SK-N-MC (cell line): ENCODE results near the gene POLR1B.
"Not testable (repeated sequence)": the region's sequence is repeated elsewhere in the genome, so short reads cannot be mapped to it uniquely, and the experiment has no call there.

Experiments used
- DNase-seq: peaks from one replicate; pipeline ENCODE4 v3.0.0-alpha.2; 2011; ENCODE audit warnings: low read depth, low spot score
- H3K27ac ChIP-seq: fragments of 200-600 bp; sonication (generic); 2 replicates; pipeline ENCODE4 v1.5.1; 2016; ENCODE audit warnings: mixed run types
- H3K36me3 ChIP-seq: fragments of 200-600 bp; sonication (generic); 2 replicates; pipeline ENCODE4 v1.6.1; 2017; ENCODE audit warnings: antibody characterized with exemption, low read length, mixed read lengths; ENCODE audit not compliant: insufficient read depth
- H3K4me3 ChIP-seq: fragments of 200-600 bp; sonication (generic); 2 replicates; pipeline ENCODE4 v1.5.1; 2016
- H3K9ac ChIP-seq: fragments of 200-600 bp; sonication (generic); 2 replicates; pipeline ENCODE4 v1.8.0; 2017; ENCODE audit warnings: mixed run types, mixed read lengths; ENCODE audit not compliant: insufficient read length
- H3K9me3 ChIP-seq: fragments of 200-600 bp; sonication (generic); 2 replicates; pipeline ENCODE4 v1.6.1; 2017; ENCODE audit warnings: low read depth, mild to moderate bottlenecking, antibody characterized with exemption, low read length, moderate library complexity, mixed read lengths
- EZH2 ChIP-seq: fragments of 200-600 bp; sonication (generic); IDR thresholded peaks from one replicate; pipeline ENCODE4 v1.6.1; 2017; ENCODE audit warnings: antibody characterized with exemption
- FOXP2 ChIP-seq: optimal IDR thresholded peaks from 2 replicates; pipeline ENCODE3; 2011; ENCODE audit warnings: mild to moderate bottlenecking, moderate library complexity; ENCODE audit not compliant: insufficient read depth; ENCODE audit errors: extremely low read length, control extremely low read depth
- POLR2AphosphoS5 ChIP-seq: IDR thresholded peaks from 2 replicates; pipeline ENCODE4 v1.6.1; 2012; ENCODE audit warnings: mild to moderate bottlenecking, low read depth, low read length, borderline replicate concordance

Gene POLR1B

DNA sequence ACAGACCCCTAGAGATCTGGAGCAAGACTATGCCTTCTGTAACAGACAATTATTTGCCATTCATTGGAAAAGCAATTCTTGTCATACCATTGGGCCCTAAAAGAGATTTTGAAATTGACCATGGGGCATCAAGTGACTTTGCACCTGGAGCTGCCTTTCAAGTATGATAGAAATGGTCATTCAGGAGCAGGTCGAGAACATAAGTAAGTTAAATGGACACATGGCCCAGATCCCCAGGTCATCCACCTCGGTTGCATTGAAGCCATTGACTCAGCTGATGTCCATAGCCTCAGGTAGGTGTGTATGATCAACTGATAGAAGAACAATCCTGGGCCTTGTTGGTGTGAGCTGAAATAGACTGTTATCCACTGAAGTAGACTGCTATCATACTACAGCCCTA is 61.5 kb downstream of the POLR1B start:
- Histone ChIP-seq H3K27ac (no peak overlapping the region), H3K4me3 (no peak overlapping the region), H3K36me3 (no peaks in the 10 kb centered on the region), H3K9ac (no peak overlapping the region), H3K9me3 (no peaks in the 10 kb centered on the region)
- DNase-seq = no peak
- TF ChIP-seq POLR2AphosphoS5 (no peak), EZH2 (no peak), FOXP2 (no peak)

GRCh38 chr2:112604952-112605351 is 62.7 kb downstream of the POLR1B start:
- Histone ChIP-seq H3K4me3 (no peak overlapping the region), H3K36me3 (no peaks in the 10 kb centered on the region), H3K9me3 (no peaks in the 10 kb centered on the region), H3K27ac (no peak overlapping the region), H3K9ac (no peak overlapping the region)
- no peak for TF ChIP-seq FOXP2
- DNase-seq = no peak

- Histone ChIP-seq H3K9ac (no peak overlapping the region), H3K36me3 (no peaks in the 10 kb centered on the region), H3K9me3 (no peaks in the 10 kb centered on the region), H3K4me3 (no peak overlapping the region), H3K27ac (no peak overlapping the region)
- TF ChIP-seq FOXP2 = no peak
- TF ChIP-seq POLR2AphosphoS5 = no peak
- TF ChIP-seq EZH2 = no peak
- no peak for DNase-seq
These were observed 63.7 kb downstream of the POLR1B start for GRCh38 chr2:112605926-112606325.

GRCh38 chr2:112606547-112606946 is 64.3 kb downstream of the POLR1B start:
- no peak for DNase-seq
- Histone ChIP-seq H3K9me3 (no peaks in the 10 kb centered on the region), H3K4me3 (no peak overlapping the region), H3K27ac (no peak overlapping the region), H3K36me3 (no peaks in the 10 kb centered on the region), H3K9ac (no peak overlapping the region)
- TF ChIP-seq EZH2 (no peak), FOXP2 (no peak), POLR2AphosphoS5 (no peak)

DNA sequence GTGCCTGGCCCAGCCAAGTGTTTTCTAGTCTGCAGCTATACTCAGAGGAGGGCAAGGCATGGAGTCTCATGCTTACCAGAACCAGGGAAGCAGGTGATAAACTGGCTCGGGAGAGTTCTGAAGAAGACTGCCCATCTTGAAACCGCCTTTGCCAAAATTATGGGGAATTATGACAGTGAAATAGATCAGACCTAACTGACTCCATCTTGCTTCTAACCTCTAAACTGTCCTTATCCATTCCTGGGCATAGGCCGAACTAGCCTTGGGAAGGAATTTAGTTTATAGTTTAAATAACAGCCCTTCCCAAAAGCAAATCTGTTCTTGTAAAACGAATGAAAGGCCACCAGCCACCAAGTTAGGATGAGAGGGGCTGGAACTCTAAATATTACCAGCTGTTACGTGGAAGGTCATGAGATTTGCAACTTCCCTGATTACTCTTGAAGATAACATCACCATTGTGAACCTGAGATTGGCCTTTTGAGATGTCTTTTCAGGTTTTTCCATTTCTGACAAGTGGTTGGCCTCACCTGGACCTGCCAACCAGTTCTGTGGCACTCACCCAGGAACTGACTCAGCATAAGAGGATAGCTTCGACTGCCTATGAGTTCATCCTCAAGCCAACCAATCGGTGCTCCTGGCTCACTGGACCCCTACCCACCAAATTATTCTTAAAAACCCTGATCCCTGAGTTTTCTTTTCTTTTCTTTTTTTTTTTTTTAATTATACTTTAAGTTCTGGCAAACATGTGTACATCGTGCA is 65.6 kb downstream of the POLR1B start:
- Histone ChIP-seq H3K4me3 (no peak overlapping the region), H3K27ac (no peak overlapping the region), H3K9me3 (no peaks in the 10 kb centered on the region), H3K9ac (no peak overlapping the region), H3K36me3 (no peaks in the 10 kb centered on the region)
- TF ChIP-seq FOXP2 (no peak), POLR2AphosphoS5 (no peak), EZH2 (no peak)
- DNase-seq = no peak

DNA sequence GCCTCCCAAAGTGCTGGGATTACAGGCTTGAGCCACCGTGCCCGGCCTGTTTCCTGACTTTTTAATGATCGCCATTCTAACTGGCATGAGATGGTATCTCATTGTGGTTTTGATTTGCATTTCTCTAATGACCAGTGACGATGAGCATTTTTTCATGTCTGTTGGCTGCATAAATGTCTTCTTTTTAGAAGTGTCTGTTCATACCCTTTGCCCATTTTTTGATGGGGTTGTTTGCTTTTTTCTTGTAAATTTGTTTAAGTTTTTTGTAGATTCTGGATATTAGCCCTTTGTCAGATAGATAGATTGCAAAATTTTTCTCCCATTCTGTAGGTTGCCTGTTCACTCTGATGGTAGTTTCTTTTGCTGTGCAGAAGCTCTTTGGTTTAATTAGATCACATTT is 67.1 kb downstream of the POLR1B start:
- not testable (repeated sequence) for DNase-seq, H3K9me3 ChIP-seq, H3K36me3 ChIP-seq, H3K4me3 ChIP-seq, H3K27ac ChIP-seq, H3K9ac ChIP-seq

DNA sequence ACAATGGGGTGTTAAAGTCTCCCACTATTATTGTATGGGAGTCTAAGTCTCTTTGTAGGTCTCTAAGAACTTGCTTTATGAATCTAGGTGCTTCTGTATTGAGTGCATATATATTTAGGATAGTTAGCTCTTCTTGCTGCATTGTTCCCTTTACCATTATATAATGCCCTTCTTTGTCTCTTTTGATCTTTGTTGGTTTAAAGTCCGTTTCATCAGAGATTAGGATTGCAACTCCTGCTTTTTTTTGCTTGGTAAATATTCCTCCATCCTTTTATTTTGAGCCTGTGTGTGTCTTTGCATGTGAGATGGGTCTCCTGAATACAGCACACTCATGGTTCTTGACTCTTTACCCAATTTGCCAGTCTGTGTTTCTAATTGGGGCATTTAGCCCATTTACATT is 70.0 kb downstream of the POLR1B start:
- not testable (repeated sequence) for H3K4me3 ChIP-seq, H3K9ac ChIP-seq, DNase-seq, H3K36me3 ChIP-seq, H3K27ac ChIP-seq, H3K9me3 ChIP-seq

DNA sequence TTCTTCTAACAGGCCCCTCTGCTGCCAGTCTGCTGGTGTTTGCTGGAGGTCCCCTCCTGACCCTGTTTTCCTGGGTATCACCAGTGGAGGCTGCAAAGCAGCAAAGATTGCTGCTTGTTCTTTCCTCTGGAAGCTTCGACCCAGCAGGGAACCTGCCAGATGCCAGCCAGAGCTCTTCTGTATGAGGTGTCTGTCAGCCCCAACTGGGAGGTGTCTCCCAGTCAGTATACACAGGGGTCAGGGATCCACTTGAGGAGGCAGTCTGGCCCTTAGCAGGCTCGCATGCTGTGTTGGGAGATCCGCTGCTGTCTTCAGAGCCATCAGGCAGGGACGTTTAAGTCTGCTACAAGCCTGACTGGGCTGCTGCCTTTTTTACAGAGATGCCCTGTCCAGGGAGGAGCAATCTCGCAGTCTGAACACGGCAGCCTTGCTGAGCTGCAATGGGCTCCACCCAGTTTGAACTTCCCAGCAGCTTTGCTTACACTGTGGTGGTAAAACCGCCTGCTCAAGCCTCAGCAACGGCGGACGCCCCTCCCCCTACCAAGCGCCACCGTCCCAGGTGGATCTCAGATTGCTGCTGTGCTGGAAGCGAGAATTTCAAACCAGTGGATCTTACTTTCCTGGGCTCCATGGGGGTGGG is 72.1 kb downstream of the POLR1B start:
- Histone ChIP-seq H3K4me3 (no peak overlapping the region), H3K27ac (no peak overlapping the region), H3K36me3 (no peaks in the 10 kb centered on the region), H3K9ac (no peak overlapping the region), H3K9me3 (no peaks in the 10 kb centered on the region)
- TF ChIP-seq EZH2 (no peak), POLR2AphosphoS5 (no peak), FOXP2 (no peak)
- DNase-seq = no peak

DNA sequence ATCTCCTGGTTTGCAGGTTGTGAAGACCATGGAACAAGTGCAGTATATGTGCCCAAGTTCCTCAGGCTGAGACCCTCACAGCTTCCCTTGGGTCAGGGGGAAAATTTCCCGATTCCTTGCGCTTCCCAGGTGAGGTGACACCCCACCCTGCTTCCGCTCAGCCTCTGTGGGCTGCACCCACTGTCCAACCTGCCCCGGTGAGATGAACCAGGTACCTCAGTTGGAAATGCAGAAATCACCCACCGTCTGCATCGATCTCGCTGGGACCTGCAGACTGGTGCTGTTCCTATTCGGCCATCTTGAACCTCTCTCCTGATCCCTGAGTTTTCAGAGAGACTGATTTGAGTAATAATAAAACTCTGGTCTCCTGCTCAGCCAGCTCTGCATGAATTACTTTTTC is 72.8 kb downstream of the POLR1B start:
- Histone ChIP-seq H3K4me3 (no peak overlapping the region), H3K9ac (no peak overlapping the region), H3K9me3 (no peaks in the 10 kb centered on the region), H3K36me3 (no peaks in the 10 kb centered on the region), H3K27ac (no peak overlapping the region)
- TF ChIP-seq EZH2 (no peak), POLR2AphosphoS5 (no peak), FOXP2 (no peak)
- DNase-seq = no peak

GRCh38 chr2:112615798-112616197 is 73.5 kb downstream of the POLR1B start:
- not testable (repeated sequence) for H3K9me3 ChIP-seq, H3K4me3 ChIP-seq, H3K27ac ChIP-seq, DNase-seq, H3K36me3 ChIP-seq, H3K9ac ChIP-seq
